NCI-H187 (cell line): ENCODE data around the gene CEACAM21.
"Not testable (repeated sequence)": the region's sequence is repeated elsewhere in the genome, so short reads cannot be mapped to it uniquely, and the experiment has no call there.

ENCODE experiments used
- DNase-seq, 2 experiments: peaks; one replicate each; lab custom pipeline; 2025; lab: John Stamatoyannopoulos, UW

CEACAM21 gene

GRCh38 chr19:41549884-41550283 is 26.1 kb upstream of the CEACAM21 start:
- DNase-seq, result no peak

GRCh38 chr19:41551212-41551610 is 24.8 kb upstream of the CEACAM21 start:
- DNase-seq, result no peak

GRCh38 chr19:41551711-41552110 is 24.3 kb upstream of the CEACAM21 start:
- DNase-seq, result no peak

- DNase-seq, result no peak
Observed at GRCh38 chr19:41552558-41552957, 23.4 kb upstream of the CEACAM21 start.

- DNase-seq, result no peak
Observed at GRCh38 chr19:41553804-41554203, 22.2 kb upstream of the CEACAM21 start.

- no peak for DNase-seq
Observed at GRCh38 chr19:41554907-41555306, 21.1 kb upstream of the CEACAM21 start.

- no peak for DNase-seq
Observed at GRCh38 chr19:41555748-41556147, 20.2 kb upstream of the CEACAM21 start.

GRCh38 chr19:41563854-41564514 is 12.0 kb upstream of the CEACAM21 start:
- DNase-seq, result no peak

- no peak for DNase-seq
Observed at GRCh38 chr19:41564515-41565378, 11.2 kb upstream of the CEACAM21 start.

- DNase-seq, result no peak
Observed at GRCh38 chr19:41565379-41565720, 10.6 kb upstream of the CEACAM21 start.

GRCh38 chr19:41566001-41566400 is 10.0 kb upstream of the CEACAM21 start:
- DNase-seq, result no peak

GRCh38 chr19:41569481-41570150 is 6.3 kb upstream of the CEACAM21 start:
- no peak for DNase-seq

- no peak for DNase-seq
Observed at GRCh38 chr19:41570179-41570578, 5.8 kb upstream of the CEACAM21 start.

- DNase-seq, result peak; percentile 37 to 47
Observed at GRCh38 chr19:41570639-41571112, 5.3 kb upstream of the CEACAM21 start.

GRCh38 chr19:41577144-41577830 is 1.3 kb downstream of the CEACAM21 start:
- no peak for DNase-seq

- no peak for DNase-seq
Observed at GRCh38 chr19:41577833-41578232, 1.9 kb downstream of the CEACAM21 start.

- DNase-seq, result no peak
Observed at GRCh38 chr19:41578886-41579285, 2.9 kb downstream of the CEACAM21 start.

- DNase-seq, result not testable (repeated sequence)
Observed at GRCh38 chr19:41581068-41581467, 5.1 kb downstream of the CEACAM21 start.

GRCh38 chr19:41582577-41583182 is 6.7 kb downstream of the CEACAM21 start:
- not testable (repeated sequence) for DNase-seq

GRCh38 chr19:41584260-41584810 is 8.4 kb downstream of the CEACAM21 start:
- DNase-seq, result no peak

- DNase-seq, result no peak
Observed at GRCh38 chr19:41584931-41585330, 9.0 kb downstream of the CEACAM21 start.
